NCI-H2196 (cell line): ENCODE results near the gene MACROD2.

Experiments
- DNase-seq: peaks from one replicate; lab custom pipeline; 2025; ENCODE audit not compliant: unreplicated experiment; lab: John Stamatoyannopoulos, UW

MACROD2 gene

DNA sequence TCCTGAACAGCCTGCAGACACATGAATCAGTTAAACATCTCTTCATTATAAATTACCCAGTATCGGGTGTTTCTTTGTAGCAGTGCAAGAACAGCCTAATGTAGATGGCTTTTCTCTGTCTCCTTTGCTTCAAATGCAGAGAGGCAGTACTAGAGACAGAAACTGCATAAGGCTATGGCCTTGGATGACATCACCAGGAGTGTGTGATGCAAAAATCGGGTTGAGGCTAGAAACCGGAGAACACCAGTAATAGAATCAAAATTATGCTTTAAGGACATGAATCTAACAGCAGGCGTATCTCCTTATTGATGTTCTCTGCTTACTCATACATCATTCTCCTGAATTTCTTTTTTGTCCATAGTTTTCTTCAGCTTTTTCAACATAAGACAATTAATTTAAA, 391.4 kb downstream of the MACROD2 start:
- DNase-seq, result no peak

DNA sequence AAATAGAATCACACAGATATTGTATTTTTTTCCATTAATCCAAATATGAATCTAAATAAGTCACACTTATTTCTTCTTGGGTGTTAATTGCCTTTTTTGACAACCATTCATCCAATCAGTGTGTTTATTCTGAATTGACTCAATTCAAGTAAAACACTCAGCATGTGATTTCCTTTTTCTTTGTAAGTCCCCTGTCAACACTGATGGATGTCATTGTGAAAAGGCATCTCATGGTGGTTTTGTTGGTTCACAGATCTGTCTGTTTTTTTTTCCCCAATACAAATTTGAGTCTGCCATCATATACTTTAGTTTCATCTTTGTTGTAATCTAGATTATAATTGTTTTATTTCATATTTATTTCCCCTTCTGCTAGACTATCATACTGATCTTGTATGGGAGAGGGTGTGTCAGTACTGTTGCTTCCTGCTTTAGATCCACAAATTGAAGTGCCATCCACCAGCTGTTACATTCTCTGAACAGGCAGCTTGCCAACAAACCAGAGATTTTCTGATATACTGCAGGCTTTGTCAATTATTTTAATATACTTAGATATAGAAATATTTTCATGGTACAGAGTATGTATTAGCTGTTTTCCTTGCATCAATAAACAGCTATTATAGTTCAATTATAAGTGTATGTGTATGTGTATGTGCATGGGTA, 406.3 kb downstream of the MACROD2 start:
- peak; percentile 45 for DNase-seq

DNA sequence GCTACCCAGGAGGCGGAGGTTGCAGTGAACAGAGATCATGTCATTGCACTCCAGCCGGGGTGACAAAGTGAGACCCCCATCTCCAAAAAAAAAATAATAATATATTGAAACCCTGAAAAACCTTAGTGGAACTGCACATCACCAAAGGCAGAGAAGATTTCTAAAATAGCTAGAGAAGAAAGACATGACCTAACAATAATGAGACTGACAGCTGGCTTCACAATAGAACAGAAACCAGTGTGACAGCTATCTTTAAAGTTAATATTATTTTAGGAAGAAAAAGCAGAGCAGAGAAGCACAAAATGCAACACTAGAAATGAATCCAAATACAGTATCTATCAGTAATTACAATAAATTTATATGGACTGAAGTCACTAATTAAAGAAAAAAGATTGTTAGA, 409.2 kb downstream of the MACROD2 start:
- DNase-seq, result no peak

DNA sequence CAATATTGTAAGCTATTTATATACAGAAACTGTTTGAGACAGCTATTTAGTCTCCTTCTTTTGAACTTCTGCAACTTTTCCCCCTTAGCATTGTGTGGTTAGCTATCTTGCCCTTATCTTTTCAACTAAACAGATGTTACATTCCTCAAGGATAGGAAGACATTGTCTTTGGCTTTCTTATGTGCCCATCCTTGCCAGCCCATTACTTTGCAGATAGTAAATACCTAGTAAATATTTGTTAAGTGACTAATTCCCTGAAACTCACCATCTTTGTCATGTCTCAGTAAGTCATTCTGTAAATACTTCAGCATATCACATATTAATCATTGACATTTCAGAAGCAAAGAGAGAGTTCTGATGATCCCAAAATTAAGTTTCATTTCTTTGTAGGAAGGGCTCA, 411.2 kb downstream of the MACROD2 start:
- no peak for DNase-seq

DNA sequence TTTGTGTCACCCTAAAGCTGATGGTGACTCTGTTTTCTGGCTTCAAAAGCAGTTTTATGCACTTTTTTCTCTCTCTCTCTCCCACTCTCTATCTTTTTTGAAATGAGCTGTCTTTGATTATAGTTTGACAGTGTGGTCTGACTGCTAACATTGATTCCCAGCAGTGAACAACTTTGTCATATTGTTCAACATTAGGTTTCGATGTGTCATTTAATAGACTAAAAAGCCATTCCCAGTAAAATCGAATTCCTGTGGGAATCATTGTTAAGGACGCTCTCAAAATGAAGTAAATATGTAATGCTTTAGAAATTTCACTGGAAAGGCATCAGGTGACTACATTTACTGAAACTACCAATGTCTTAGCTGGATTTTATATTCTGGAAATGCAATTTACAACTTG, 412.0 kb downstream of the MACROD2 start:
- DNase-seq, result no peak

DNA sequence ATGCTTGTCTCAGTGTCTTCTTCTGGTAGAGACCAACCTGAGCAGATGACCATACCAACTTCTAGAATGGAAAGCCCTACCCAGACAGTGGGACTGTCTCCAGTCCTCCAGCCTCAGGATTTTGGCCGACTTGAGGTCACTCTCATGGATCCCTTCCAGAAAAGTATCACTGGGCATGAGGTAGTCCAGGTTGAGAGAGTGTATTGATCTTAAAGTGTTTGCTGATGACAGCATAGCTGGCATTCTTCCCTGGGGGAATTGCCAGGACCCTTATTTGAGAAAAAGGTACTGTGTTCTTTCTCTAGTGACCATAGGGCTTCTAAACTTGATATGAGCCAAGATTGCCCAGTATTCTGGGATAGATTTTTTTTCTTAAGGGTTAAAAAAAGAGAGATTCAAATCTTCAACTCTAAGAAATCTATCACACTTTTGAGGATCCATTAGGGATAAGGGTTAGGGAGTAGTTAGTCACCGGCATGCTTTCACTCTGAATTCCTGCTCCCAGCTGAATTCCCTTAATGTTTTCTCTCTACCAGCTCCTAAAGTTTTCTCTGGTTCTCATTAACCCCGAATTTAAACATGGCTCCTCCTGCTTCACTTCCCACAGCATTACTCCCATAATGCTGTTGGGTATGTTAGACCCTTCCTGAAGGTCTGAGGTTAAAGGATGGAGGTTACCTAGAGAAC, 415.7 kb downstream of the MACROD2 start:
- no peak for DNase-seq

DNA sequence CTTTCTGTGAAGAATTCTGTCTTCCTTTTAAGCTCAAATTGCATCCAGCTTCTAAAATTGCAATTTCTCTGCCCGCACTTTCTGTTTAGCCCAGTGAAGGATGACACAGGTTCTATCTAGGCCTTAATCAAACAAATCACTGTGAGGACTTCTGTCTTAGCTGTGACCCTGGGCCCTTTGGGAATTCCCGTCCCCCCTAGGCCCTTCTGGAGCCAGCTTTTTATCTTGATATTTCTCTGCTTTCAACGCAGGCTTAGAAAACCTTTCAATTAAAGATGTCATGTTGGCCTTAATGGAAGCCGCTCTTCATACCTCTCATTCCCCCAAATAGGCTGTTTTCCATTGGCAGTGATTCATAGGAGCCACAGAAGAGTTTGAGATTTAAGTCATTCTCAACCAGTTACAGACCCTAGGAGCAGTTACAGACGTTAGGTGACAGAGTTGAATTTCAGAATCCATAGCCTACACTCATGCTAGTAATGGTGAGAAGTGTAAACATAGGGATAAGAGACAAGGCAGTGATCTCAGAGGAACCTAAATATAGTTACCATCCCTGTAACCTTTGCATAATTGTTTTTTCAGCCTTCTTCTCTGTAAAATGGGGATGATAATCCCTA, 416.9 kb downstream of the MACROD2 start:
- DNase-seq, result no peak

DNA sequence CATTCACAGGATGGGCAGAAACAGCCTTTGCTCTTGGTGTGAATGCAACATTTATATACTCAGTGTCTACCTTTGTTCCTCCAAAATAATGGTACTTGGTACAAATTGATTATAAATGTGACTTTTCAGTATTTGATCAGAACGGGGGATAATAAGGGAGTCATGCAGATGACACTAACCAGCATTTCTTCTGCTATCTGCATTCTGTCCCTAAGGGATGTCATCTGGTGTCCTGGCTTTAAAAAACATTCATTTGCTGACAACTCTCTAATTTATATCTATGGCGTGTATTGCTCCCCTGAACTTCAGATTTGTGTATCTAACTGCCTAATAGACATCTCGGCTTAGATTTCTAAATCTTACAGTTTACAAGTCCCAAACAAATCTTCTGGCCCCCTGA, 418.5 kb downstream of the MACROD2 start:
- DNase-seq, result no peak

DNA sequence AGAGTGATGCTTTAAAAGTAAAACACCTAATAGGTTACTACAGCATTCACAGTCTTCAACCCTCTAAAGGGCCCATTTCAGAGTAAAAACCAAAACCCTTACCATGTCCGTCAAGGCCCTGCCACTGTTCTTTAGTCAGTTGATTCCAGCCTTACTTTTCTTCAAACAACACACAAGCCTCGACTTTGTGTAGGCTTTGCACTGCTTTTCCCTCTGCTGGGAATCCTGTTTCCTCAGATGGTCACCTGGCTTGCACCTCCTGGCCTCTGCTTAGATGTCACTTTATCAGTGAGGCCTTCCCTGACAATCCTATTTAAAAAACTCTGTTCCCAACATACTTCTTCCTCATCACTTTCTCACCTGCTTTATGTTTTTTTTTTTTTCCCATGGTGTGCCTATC, 419.2 kb downstream of the MACROD2 start:
- no peak for DNase-seq

DNA sequence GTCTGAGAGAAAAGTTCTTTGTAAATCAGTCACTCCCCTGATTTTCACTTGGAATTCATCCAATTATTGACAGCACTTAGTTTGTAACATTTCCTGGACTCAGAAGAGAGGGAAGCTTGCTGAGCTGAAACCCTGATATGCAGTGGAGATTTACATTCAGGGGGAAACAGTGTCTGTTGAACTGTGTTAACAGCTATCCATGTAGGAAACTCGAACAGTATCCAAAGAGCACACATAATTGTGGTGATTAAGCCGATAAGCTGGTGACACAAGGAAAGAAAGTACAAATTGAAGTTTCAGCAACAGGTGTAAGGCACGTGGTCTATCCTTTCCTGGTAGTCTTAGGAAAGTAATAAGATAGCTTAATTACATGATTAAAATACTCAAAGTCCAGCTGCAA, 420.2 kb downstream of the MACROD2 start:
- peak; percentile 38 for DNase-seq

DNA sequence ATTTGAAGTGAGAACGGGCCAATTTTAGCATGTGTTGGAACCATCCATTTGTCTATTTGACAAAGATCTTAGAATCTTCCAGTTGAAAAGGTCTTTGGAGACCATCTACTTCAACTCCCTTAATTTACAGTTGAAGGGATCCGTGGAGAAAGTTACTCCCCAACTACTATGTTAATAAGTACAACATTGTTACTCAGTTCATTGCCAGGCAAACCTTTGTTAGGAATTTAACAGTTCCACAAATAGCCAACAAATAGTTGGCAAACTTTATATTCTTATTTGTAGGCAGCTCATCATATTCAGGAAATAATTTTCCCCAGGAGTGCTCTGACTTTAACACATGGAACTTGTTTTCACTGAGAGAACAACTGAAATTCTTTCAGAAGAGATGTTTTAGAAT, 423.1 kb downstream of the MACROD2 start:
- no peak for DNase-seq

DNA sequence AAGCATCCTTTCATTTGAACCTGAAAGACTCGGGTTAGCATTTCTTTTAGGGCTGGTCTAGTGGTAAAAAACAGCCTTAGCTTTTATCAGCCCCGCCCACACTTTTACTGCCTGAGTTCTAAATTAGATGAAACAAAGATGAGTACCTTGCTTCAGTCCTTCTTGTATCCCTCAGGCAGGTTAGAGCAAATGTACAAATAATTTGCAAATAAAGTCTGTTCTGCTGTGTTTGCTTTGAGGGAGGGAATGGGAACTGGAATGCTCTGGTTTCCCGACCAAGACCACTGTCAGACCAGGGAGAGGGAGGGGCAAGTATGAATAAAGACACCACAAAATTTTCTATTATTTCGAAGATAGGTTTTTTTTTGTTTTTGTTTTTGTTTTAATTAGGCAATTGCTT, 427.6 kb downstream of the MACROD2 start:
- no peak for DNase-seq

DNA sequence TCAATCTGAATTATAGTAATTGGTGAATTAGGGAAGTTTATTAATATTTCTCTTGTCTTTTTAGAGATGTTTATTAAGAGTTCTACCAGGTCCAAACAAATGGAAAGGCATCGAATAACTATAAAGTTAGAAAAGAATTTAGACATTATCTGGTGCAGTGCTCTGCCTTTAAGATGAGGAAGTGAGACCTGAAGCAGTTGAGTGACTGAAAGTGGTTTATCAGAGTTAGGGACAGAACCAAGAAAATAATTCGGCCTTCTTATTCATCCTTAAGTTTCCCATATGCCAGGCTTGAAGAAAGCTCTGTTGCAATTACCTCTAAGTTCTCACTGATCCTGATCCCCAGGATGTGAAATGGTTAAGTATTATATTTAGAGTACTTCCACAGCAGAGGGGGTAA, 436.3 kb downstream of the MACROD2 start:
- no peak for DNase-seq

DNA sequence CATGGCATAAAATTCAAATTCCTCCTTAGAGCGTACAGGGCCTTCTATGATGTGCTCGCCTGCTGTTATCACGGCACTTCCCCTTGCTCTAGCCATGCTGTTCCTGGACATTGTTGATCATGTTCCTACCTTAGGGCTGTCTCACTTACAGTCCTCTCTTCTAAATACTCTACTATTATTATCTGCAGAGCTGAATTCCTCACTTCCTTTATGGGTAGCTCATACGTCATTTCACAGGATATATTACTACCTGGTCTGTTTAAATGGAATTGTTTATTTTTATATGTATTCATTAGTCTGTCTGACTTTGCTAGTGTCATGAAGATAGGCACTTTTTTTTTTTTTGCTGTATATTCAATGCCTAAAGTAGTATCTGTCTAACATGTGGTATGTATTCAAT, 436.8 kb downstream of the MACROD2 start:
- DNase-seq, result no peak

DNA sequence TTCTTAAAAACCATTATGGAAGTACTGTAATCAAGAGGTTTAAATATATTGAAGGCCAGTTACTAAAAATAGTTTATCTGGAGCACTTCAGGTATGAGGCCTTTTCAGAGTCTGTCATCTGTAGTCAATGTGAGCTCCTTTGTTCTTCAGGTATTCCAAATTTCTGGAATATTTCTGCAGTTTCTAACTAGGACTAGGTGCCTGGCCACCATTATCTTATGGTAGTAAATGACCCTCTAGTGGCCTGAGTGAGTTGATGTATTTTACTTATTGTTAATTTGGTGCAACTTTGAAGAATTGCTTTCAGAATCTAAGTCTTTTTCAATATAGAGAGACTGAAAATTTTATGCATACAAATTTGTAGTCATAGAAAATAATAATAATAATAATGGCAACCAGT, 437.3 kb downstream of the MACROD2 start:
- no peak for DNase-seq

DNA sequence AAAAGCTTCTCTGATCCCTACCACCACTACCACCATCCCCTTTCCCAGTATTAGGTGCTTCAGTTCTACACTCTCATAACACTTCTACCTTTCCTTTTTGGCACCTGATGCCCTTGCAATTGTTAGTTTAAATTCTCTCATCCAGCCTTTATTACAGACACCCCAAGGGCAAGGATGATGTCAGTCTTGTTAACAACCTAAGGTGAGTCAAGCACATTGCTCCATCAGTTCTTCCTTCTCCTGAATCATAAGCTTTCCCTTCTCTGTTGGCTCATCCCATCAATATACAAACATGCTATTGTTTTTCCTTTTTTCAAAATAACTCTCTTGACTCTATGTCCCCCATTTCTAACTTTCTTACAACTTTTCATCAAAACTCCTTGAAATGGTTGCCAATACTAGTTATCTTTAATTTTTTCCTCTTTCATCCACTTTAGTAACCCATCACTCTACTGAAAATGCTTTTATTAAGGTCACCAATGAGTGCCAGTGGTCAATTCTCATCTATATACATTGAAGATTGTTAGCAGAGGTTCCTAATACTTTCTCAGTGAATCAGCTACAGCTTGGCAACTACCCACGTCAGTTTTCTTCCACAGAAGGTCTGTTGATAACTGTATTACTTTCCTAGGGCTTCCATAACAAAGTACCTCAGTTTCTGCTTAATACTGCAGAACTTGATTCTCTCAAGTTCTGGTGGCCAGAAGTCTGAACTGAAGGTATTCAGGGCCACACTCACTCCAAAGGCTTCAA, 439.2 kb downstream of the MACROD2 start:
- no peak for DNase-seq

DNA sequence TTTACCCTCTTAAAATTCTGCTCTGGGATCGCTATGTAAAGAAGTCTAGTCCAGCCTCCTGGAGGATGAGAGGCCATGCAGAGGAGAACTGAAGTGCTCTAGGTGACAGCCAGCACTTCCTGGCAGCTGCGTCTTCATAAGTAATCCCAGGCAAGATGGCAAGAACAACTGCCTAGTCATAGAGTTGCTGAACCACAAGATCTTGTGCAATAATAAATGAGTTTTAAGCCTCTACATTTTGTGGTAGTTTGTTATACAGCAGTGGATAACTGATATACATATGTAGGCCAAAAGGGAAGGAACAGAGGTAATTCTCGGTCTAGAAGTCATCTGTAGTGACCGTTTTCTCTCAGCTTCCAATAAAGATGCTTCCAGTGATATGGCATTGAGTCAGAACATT, 445.9 kb downstream of the MACROD2 start:
- no peak for DNase-seq

DNA sequence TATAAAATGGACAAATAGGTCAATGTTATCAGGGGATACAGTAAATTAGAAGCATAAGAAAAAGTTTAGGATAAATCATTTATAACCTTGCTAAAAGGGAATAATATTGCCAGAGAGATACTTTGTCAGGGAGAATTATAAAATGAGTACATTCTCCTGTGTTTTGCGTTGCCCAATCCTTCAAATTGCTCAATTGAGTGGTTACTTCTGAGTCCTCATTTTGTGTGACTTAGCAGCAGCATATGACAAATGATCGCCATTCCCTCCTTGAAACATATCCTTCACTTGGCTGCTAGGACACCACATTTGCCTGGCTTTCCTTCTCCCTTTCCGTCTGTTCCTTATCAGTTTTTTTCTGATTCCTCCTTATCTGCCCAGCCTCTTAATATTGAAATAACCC, 448.8 kb downstream of the MACROD2 start:
- DNase-seq, result no peak

DNA sequence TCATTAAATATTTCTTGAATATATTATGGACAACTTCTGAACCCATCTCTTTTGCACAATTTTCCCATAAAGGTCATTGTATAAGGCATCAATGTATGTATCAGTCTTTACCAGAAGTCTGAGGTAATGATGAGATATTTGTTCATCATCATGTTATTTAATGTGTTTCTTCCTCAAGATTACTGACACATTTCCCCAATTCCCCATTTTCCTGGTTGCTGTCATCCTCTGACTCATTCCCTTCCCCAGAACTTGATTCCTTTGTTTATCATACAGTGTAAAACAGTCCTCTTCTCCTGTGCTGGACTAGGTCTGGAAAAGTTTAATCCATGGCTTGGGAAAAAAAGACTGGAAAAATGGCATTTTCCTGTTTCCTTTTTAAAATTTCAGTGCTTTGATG, 450.0 kb downstream of the MACROD2 start:
- DNase-seq, result no peak

DNA sequence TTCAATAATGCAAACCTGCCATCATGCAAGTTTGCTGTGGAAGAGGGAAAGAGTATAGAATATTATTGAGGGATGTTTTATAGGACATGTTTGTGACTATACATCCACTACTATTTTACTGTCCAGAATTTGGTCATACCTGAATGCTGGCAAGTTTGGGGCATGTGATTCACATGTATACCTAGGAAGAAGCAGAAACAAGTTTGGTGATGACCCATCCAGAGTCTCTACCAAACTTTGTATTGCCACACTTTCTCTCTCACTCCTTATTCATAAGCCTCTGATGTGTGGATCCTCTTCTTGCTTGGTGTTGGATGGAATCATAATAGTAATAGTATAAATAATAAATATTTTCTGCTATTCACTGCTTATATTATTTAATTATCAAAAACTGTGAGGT, 450.6 kb downstream of the MACROD2 start:
- DNase-seq, result no peak

DNA sequence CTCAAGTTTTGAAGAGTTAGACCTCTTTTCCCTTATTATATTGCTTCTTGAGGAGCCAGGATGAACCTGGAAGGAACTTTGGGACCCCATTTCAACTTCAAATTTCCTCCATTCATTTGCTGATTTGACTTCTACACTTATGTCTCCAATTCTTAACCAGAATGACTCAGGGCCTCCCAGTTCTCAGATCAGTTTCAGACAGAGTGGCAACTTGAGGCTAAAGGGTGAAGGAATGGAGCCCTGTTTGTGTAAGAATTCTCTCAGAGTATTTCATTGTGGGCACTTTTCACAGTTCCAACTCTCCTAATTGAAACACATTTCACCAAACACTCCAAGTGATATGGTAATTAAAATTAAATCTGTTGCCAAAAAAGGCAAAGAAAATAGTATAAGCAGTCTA, 451.1 kb downstream of the MACROD2 start:
- DNase-seq, result no peak

DNA sequence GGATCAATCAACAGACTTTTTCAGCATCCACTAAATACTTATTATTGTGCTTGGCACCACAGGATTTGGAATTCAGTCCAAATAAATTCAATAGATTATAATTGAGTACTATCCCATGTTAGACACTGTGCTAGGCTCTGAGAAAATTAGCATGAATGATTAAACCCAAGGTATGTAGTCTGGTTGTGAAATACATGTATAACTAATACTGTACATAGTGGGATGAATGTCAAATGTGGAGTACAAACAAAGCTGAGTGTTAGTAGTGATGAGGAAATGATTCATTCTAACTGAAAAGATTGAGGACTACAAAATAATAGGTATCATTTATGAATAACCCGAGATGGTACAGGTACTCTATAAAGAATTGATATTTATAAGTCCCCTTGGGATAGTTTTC, 454.0 kb downstream of the MACROD2 start:
- no peak for DNase-seq
